GM21423 (cell line): ENCODE data around the gene TBC1D25.
A peak's percentile ranks its signal among the peaks of the same experiment; 100 is the strongest.

Experiments used
- ATAC-seq: cut with Tn5 transposase; IDR thresholded peaks from one replicate; pipeline ENCODE4 v1.9.1; 2021; ENCODE audit warnings: mild to moderate bottlenecking, moderate library complexity; ENCODE audit not compliant: unreplicated experiment

The TBC1D25 gene

DNA sequence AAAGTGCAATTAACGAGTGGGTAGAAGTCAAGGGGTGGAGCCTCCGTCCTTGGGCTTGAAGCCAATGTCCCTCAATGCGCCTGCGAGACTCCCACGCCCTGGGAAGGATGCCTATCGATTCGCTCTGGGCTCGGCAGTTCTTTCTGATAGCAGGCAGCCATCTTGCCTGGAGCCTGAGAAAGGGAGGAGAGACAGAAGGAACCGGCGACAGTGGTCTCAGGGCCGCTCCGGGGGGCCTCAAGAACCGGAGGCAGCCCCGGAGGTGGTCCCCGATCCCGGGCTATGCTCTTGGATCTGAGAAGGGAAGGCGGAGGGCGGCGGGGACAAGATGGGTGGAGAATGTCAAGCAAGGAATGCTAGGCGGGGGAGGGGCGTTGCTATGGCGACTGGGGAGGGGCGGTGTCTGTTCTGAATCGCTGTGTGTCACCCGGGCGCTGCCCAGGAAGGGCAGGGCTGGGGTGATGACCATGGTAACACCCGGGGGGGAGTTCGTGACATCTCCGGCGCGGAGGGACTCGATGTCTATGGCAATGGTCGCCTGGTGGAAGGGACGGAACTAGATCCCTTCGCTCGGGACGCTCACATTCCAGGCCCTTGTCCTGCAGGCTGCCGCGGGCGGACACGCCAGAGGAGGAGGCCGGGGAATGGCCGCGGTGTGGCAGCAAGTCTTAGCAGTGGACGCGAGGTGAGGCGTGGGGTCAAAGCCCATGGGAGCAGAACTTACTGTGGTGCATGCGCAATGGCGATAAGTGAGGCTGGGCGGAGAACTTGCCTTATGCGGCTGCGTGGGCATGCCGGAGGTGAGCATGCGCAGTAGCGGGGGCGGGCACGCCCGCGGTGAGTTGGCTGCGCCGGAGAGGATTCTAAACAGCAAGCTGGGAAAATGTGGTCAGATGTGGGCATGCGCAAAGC lies 58.1 kb downstream of the TBC1D25 start, which contains the start of gene WDR13:
TSS of gene WDR13 (plus strand) at position 140 of the 912 bp plus-strand sequence. CDS start at position 645, 505 bp downstream.
- ATAC-seq, result peak; percentile 70

DNA sequence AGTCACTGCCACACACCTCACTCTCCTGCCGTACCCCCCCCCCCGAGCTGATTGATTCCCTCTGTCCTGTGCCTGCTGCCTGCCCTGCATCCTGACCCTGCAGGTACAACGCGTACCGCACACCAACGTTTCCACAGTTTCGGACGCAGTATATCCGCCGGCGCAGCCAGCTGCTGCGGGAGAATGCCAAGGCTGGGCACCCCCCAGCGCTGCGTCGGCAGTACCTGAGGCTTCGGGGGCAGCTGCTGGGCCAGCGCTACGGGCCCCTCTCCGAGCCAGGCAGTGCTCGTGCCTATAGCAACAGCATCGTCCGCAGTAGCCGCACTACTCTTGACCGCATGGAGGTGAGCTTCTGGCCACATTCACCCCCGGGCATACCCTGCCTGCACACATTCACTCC lies 59.1 kb downstream of the TBC1D25 start:
- ATAC-seq, result no peak

DNA sequence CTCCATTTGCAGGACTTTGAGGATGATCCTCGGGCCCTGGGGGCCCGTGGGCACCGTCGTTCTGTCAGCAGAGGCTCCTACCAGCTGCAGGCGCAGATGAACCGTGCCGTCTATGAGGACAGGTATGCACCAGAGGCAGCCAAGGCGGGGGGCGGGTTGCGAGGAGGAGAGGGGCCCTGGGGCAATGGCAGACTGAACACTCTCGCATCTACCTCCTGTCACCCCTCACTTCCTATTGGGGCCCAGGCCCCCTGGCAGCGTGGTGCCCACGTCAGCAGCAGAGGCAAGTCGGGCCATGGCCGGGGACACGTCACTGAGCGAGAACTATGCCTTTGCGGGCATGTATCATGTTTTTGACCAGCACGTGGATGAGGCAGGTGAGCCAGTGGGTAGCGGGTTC lies 59.8 kb downstream of the TBC1D25 start:
- ATAC-seq, result no peak

DNA sequence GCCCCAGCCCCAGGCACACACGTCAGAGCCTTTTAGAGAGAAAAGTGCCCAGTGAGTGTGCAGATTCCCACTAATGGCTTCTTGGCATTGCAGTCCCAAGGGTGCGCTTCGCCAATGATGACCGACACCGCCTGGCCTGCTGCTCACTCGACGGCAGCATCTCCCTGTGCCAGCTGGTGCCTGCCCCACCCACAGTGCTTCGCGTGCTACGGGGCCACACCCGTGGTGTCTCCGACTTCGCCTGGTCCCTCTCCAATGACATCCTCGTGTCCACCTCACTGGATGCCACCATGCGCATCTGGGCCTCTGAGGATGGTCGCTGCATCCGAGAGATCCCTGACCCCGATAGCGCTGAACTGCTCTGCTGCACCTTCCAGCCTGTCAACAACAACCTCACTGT lies 60.7 kb downstream of the TBC1D25 start:
- ATAC-seq, result no peak

DNA sequence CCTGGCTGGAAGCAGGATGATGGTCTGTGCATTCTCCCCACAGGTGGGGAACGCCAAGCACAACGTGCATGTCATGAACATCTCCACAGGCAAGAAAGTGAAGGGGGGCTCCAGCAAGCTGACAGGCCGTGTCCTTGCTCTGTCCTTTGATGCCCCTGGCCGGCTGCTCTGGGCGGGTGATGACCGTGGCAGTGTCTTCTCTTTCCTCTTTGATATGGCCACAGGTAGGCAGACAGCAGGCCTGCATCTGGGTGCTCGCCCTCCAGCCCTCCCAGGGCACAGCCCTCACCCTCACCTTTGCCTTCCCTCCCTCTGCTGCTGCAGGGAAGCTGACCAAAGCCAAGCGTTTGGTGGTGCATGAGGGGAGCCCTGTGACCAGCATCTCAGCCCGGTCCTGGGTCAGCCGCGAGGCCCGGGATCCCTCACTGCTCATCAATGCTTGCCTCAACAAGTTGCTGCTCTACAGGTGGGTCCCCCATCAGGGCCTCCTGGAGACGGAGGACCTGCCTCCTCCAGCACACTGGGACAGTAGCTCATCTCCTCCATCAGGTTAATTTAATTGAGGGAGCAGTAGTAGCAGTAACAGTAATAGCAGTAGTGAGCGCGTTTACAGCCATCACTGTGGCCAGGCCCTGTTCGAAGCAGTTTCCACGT lies 62.4 kb downstream of the TBC1D25 start:
- no peak for ATAC-seq

DNA sequence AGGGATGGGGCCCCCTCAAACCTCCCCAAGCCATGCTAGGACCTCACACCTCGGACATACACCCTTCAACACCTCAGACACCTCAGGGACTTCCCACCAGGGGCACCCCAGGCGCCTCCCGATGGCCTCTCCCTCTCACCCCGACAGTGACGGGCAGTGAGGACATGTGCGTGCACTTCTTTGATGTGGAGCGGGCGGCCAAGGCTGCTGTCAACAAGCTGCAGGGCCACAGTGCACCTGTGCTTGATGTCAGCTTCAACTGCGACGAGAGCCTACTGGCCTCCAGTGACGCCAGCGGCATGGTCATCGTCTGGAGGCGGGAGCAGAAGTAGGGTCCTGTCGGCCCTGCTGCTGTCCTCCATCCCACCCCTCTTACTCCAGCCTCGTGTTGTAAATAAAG lies 65.2 kb downstream of the TBC1D25 start:
- ATAC-seq, result no peak

DNA sequence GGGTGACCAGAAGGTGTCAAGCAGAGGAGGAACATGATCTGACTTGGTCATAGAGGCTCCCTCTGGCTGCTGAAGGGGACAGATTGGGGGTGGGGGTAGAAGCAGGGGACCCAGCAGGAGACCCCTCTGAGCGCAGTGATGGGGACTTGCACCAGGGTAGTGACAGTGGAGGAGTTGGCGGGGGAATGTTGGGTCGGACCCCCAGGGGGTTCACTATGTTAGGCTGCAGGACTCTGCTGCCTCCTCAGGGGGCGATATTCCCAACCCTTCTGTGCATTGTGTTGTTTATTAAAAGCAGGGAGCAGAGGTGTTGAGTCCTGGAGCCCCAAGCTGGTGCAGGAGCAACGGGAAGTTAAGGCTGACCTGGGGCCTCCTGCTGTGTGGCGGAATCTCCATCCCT lies 66.6 kb downstream of the TBC1D25 start:
- ATAC-seq, result no peak

DNA sequence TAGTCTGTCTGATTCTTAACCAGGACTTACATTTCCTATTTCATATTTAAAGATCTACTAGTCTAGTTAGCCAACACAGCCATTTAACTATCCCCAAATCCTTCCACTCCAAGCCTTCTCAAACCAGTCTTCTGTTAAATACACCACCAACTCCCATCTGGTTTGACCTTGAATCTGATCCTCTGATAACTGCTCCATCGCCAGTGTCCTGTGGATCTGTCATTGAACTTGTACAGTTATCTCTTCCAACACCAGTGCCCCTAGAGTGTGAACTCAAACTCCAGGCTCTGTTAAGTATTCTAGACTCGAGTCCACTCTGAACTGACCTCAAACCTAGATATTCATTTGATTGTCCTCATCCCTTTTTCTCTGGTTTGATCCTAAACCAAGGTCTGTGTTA lies 72.2 kb downstream of the TBC1D25 start:
- no peak for ATAC-seq
